SK-N-MC (cell line): ENCODE data around the gene SMIM23.

ENCODE experiments used
- EZH2 ChIP-seq: fragments of 200-600 bp; sonication (generic); IDR thresholded peaks from one replicate; pipeline ENCODE4 v1.6.1; 2017; ENCODE audit warnings: antibody characterized with exemption
- POLR2AphosphoS5 ChIP-seq: IDR thresholded peaks from 2 replicates; pipeline ENCODE4 v1.6.1; 2012; ENCODE audit warnings: mild to moderate bottlenecking, low read depth, low read length, borderline replicate concordance

GRCh38 chr5:171790408-171790807, 4.8 kb downstream of the SMIM23 start:
- TF ChIP-seq POLR2AphosphoS5 = no peak
- TF ChIP-seq EZH2 = no peak
